OCI-LY7 (cell line): ENCODE results near the gene ZNF195. TPM values are rescaled to one million over a fixed set of nuclear protein-coding genes. Genes with fewer than 3 reads are reported as not detected.
"Not testable (repeated sequence)": the region's sequence is repeated elsewhere in the genome, so short reads cannot be mapped to it uniquely, and the experiment has no call there.

Experiments
- BruUV-seq: library from RNA; stranded (reverse); fragments of 400-500 nt; replicated peaks from 2 replicates; lab custom pipeline; 2021; lab: Mats Ljungman, UMichigan
- CTCF ChIA-PET: fragments of 300-600 bp; sonication (Branson Sonifier 250); formaldehyde crosslinking; loops from one replicate; lab custom pipeline; 2022; ENCODE audit warnings: antibody characterized with exemption; ENCODE audit not compliant: unreplicated experiment; lab: Charles Lee
- POLR2A ChIA-PET: fragments of 300-600 bp; sonication (Branson Sonifier 250); formaldehyde crosslinking; loops from one replicate; lab custom pipeline; 2022; ENCODE audit warnings: antibody characterized with exemption; lab: Charles Lee
- DNase-seq: peaks from one replicate; pipeline ENCODE4 v3.0.0-alpha.2; 2015; ENCODE audit warnings: low spot score
- H2AFZ ChIP-seq: fragments of 200-600 bp; sonication (generic), shearing (Covaris generic); 2 replicates; pipeline ENCODE4 v1.6.1; 2014; ENCODE audit warnings: mild to moderate bottlenecking, antibody characterized with exemption, low read length, moderate library complexity
- H3K27ac ChIP-seq: fragments of 200-600 bp; sonication (generic); 2 replicates; pipeline ENCODE4 v1.5.1; 2014; ENCODE audit warnings: mixed run types, low read depth, mild to moderate bottlenecking, moderate library complexity, low read length, inconsistent platforms; ENCODE audit not compliant: poor library complexity, severe bottlenecking
- H3K36me3 ChIP-seq: fragments of 200-600 bp; sonication (generic); 2 replicates; pipeline ENCODE4 v1.6.1; 2014; ENCODE audit warnings: mild to moderate bottlenecking, antibody characterized with exemption, low read length, moderate library complexity, mixed read lengths; ENCODE audit not compliant: insufficient read depth
- H3K4me1 ChIP-seq: fragments of 200-600 bp; sonication (generic); 2 replicates; pipeline ENCODE4 v1.5.1; 2014; ENCODE audit warnings: mild to moderate bottlenecking, low read length; ENCODE audit not compliant: insufficient read depth, poor library complexity, severe bottlenecking
- H3K4me2 ChIP-seq: fragments of 200-600 bp; sonication (generic); 2 replicates; pipeline ENCODE4 v1.6.1; 2014; ENCODE audit warnings: mild to moderate bottlenecking, low read length
- H3K4me3 ChIP-seq: fragments of 200-600 bp; sonication (generic); 2 replicates; pipeline ENCODE4 v1.5.1; 2014; ENCODE audit warnings: mild to moderate bottlenecking, low read depth, low read length; ENCODE audit not compliant: poor library complexity, severe bottlenecking
- H3K79me2 ChIP-seq: fragments of 200-600 bp; sonication (generic); 2 replicates; pipeline ENCODE4 v1.6.1; 2016; ENCODE audit warnings: low read depth, mild to moderate bottlenecking, low read length, moderate library complexity, mixed read lengths; ENCODE audit not compliant: insufficient read depth
- H3K9me2 ChIP-seq: fragments of 200-600 bp; sonication (generic); 2 replicates; pipeline ENCODE4 v1.6.1; 2016; ENCODE audit warnings: mild to moderate bottlenecking, low read length, mixed read lengths; ENCODE audit not compliant: insufficient read depth
- H3K9me3 ChIP-seq: fragments of 200-600 bp; sonication (generic); 2 replicates; pipeline ENCODE4 v1.6.1; 2014; ENCODE audit warnings: mild to moderate bottlenecking, mixed run types, low read length, mixed read lengths
- H4K20me1 ChIP-seq: fragments of 200-600 bp; sonication (generic); 2 replicates; pipeline ENCODE4 v1.6.1; 2014; ENCODE audit warnings: mild to moderate bottlenecking, antibody characterized with exemption, low read length, moderate library complexity, mixed read lengths; ENCODE audit not compliant: insufficient read depth
- CTCF ChIP-seq: fragments of 200-600 bp; sonication (generic); conservative IDR thresholded peaks from 2 replicates; pipeline ENCODE4 v1.5.1; 2014; ENCODE audit warnings: mild to moderate bottlenecking, antibody characterized with exemption, low read length, moderate library complexity, mixed read lengths
- EZH2phosphoT487 ChIP-seq: fragments of 200-600 bp; sonication (generic); IDR thresholded peaks from 2 replicates; pipeline ENCODE4 v1.6.1; 2018; ENCODE audit warnings: low read depth, borderline replicate concordance, mild to moderate bottlenecking, mixed run types, antibody characterized with exemption, low read length, moderate library complexity, mixed read lengths
- intact Hi-C: fragments of 100-400 bp; cut with micrococcal nuclease; formaldehyde crosslinking; loops from one replicate; pipeline ENCODE4 v1.10.0; 2022; ENCODE audit not compliant: unreplicated experiment
- total RNA-seq, 2 experiments: library from RNA; depleted of rRNA in 1 of 2; stranded (reverse); fragments of >200 nt in 1 of 2; shearing (Covaris generic) in 1 of 2; gene quantifications; 2 replicates each; pipeline ENCODE4 v1.2.3, GENCODE V29; 2014 to 2022

Gene ZNF195
- total RNA-seq, 2 experiments from 2014 or later: 82.3 to 95.7 TPM

DNA sequence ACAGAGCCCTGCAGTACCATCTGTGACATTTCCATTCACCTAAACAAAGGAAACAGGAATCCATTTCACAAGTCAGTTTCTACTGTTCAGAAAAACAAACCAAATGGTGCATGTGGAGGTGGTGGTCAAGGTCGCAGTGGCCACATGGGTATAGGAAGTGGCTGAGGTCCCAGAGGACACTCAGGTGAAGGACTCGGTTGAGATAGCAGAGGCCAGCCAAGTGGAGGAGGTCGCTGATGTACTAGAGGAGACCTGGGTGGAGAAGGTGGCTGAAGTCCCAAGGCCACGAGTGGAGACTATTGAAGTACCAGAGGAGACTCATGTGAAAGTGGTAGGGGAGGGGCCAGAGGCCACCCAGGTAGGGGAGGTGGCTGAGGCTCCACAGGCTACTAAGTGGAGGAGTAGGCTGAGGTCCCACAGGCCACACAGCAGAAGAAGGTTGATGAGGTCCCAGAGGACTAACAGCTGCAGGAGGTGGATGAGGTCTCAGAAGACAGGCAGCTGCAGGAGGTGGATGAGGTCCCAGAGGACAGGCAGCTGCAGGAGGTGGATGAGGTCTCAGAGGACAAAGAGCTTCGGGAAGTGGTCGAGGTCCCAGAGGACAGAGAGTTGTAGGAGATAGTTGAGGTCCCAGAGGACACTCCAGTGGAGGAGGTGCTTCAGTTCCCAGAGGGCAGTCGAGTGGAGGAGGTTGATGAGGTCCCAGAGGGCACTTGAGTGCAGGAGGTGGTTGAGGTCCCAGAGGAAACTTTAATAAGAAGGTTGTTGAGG is 40.2 kb downstream of the ZNF195 start:
- DNase-seq: no peak
- no TSS peak for BruUV-seq
- Histone ChIP-seq H3K9me2 (no peaks in the 10 kb centered on the region), H3K9me3 (no peaks in the 10 kb centered on the region), H3K4me3 (no peak overlapping the region), H3K36me3 (no peaks in the 10 kb centered on the region), H3K27ac (no peak overlapping the region), H3K79me2 (no peaks in the 10 kb centered on the region), H2AFZ (no peak overlapping the region), H3K4me1 (no peaks in the 10 kb centered on the region), H4K20me1 (no peaks in the 10 kb centered on the region), H3K4me2 (no peak overlapping the region)
- TF ChIP-seq CTCF: no peak
- TF ChIP-seq EZH2phosphoT487: no peak
- intact Hi-C loops: no loop called here
- ChIA-PET CTCF (no interaction called here), POLR2A (no interaction called here)

- H3K4me1 ChIP-seq, H3K79me2 ChIP-seq, H3K9me3 ChIP-seq, DNase-seq, H3K4me2 ChIP-seq, CTCF ChIA-PET, H2AFZ ChIP-seq, H3K27ac ChIP-seq, POLR2A ChIA-PET, H3K4me3 ChIP-seq, BruUV-seq, H3K36me3 ChIP-seq, intact Hi-C loops, H4K20me1 ChIP-seq, H3K9me2 ChIP-seq: not testable (repeated sequence)
Measured at GRCh38 chr11:3336420-3336819, 42.5 kb downstream of the ZNF195 start.

GRCh38 chr11:3333157-3333556 is 45.8 kb downstream of the ZNF195 start:
- H2AFZ ChIP-seq, H3K4me2 ChIP-seq, DNase-seq, BruUV-seq, H3K36me3 ChIP-seq, H3K4me1 ChIP-seq, POLR2A ChIA-PET, H4K20me1 ChIP-seq, H3K9me3 ChIP-seq, H3K79me2 ChIP-seq, H3K9me2 ChIP-seq, CTCF ChIA-PET, H3K4me3 ChIP-seq, intact Hi-C loops, H3K27ac ChIP-seq: not testable (repeated sequence)

DNA sequence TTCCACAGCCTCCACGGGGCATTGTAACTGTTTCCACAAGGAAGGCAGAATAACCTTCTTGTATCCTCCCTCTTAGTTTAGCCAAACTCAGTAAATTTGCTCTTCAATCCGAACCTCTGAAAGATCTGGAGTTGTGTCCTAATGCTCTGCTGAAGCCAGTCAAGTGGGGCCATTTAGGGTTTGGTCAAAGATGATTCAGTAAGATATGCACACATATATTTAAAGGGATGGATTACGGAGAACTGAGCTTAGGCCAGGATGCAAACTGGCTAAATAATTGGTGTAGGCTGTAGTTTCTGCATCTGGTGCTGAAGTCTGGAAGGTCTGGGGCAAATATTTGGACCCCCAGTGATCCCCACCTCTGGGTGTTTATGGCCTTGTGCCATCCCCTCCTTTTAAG is 47.9 kb downstream of the ZNF195 start:
- H3K4me2 ChIP-seq, DNase-seq, H4K20me1 ChIP-seq, intact Hi-C loops, BruUV-seq, H3K9me2 ChIP-seq, H3K9me3 ChIP-seq, H3K79me2 ChIP-seq, POLR2A ChIA-PET, H3K27ac ChIP-seq, H3K36me3 ChIP-seq, H2AFZ ChIP-seq, H3K4me1 ChIP-seq, CTCF ChIA-PET, H3K4me3 ChIP-seq: not testable (repeated sequence)

- H3K9me3 ChIP-seq, H4K20me1 ChIP-seq, POLR2A ChIA-PET, DNase-seq, H3K79me2 ChIP-seq, H2AFZ ChIP-seq, CTCF ChIA-PET, H3K4me1 ChIP-seq, H3K9me2 ChIP-seq, H3K27ac ChIP-seq, H3K36me3 ChIP-seq, H3K4me3 ChIP-seq, H3K4me2 ChIP-seq, BruUV-seq, intact Hi-C loops: not testable (repeated sequence)
Measured at GRCh38 chr11:3330064-3330463, 48.9 kb downstream of the ZNF195 start.

DNA sequence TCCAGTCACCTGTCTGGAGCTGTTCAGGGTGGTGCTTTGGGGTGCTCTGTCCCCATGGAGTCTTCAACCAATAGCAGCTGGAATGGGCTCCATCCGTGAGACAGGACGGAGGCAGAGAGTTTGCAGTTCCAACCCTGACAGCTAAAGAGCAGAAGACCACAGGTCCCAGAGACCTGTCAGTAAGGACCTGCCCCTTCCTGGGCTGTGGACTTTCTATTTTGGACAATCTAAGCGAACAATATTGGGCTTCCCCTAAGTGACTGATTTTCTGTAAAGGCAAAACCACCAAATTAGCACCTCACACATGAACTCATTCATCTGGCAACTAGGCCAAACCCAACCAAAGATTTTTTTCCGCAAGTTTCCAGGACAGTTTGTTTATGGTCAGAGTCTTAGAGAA is 50.4 kb downstream of the ZNF195 start:
- H4K20me1 ChIP-seq, H3K4me3 ChIP-seq, H3K36me3 ChIP-seq, H3K27ac ChIP-seq, H3K9me3 ChIP-seq, H3K4me2 ChIP-seq, CTCF ChIA-PET, H3K79me2 ChIP-seq, H3K9me2 ChIP-seq, POLR2A ChIA-PET, H2AFZ ChIP-seq, DNase-seq, H3K4me1 ChIP-seq, BruUV-seq, intact Hi-C loops: not testable (repeated sequence)
